ENCODE data around the gene UXS1.
"Not testable (repeated sequence)": the region's sequence is repeated elsewhere in the genome, so short reads cannot be mapped to it uniquely, and the experiment has no call there.

The UXS1 gene

DNA sequence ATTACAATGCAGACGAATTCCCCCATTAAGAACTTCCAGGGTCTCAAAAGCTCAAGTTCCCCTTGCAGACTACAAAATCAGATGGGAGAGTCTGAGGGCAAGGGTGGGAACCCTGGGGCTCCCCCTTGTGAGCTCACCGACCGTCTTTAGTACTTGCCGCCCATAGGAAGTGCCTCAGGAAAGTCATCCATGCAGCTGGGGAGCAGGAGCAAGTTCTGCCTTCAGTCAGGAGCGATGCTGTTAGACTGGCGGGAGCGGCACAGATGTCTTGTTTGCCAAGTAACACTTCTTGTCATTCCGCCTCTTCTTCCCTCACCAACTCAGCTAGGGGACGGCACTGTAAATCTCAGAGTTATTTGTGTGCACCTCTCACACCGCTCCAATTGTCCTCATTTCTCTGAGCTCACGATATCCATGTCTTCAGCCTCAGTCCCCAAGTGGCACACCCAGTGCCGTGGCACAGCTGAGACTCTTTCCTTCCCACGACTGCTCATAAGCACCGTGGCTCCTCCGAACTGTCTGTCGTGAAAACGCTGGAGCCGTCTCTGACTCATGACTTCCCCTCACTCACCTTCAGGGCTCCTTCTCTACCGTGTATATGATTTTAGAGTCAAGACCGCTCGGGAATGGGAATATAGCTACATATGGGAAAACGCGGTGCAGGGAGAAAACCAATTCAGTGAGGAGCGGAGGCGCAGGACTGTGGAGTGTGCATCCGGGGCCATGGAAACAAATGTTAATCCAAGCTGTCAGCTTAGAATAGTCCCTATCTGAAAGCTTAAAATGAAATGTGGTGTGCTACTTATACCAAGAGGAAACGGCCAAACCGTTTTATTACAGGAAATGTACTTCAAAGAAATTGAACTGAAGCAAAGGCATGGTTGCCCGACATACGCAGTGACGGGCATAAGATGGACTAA lies 34.0 kb downstream of the UXS1 start:
- no peak for DNase-seq

DNA sequence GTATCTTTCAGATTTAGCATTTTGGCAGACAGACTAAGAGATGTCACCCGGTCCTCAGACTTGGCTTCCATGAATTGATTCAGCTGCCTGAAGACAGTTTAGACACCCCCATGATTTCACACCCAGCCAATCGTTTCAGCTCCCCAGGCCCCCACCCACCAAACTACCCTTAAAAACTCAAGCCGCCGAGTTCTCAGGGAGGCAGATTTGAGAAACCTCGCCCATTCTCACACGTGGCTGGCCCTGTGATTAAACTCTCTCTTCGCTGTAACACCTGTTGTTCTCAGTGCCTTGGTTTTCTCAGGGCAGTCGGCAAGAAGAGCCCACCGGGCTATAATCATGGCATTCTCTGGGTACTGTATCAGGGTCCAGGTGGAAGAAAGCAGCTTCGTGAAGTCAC lies 35.2 kb downstream of the UXS1 start:
- no peak for DNase-seq

DNA sequence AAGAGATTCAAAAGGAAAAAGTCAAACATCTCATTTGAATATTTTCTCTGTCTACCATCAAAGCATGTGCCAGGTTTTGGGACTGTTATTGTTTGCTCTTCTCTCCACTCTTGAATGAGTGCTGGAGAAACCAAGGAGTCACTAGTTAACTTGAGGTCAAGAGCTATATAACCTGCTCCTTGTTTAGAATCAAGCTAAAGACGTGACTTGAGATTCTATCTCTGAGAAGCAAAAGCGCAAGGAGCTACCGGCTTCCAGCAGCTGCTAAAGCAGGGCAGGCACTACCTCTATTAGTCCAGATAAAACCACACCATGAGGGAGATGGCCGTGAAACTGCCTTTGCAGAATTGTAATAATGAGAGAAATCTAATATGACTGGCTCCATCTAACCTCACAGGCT lies 36.0 kb downstream of the UXS1 start:
- DNase-seq, result no peak

DNA sequence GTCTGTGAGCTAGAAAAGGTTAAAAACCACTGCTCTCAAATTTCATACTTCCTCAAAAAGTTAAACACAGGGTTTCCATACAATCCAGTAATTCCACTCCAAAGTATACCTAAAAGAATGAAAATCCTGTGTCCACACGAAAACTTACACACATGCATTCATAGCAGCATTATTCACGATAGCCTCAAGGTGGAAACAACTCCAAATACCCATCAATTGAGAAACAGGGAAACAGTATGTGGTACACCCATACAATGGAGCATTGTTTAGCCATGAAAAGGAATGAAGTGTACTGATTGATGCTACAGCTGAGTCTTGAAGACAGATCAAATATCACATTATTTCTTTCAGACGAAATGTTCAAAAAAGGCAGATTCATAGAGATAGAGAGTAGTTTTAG lies 36.7 kb downstream of the UXS1 start:
- DNase-seq, result no peak

DNA sequence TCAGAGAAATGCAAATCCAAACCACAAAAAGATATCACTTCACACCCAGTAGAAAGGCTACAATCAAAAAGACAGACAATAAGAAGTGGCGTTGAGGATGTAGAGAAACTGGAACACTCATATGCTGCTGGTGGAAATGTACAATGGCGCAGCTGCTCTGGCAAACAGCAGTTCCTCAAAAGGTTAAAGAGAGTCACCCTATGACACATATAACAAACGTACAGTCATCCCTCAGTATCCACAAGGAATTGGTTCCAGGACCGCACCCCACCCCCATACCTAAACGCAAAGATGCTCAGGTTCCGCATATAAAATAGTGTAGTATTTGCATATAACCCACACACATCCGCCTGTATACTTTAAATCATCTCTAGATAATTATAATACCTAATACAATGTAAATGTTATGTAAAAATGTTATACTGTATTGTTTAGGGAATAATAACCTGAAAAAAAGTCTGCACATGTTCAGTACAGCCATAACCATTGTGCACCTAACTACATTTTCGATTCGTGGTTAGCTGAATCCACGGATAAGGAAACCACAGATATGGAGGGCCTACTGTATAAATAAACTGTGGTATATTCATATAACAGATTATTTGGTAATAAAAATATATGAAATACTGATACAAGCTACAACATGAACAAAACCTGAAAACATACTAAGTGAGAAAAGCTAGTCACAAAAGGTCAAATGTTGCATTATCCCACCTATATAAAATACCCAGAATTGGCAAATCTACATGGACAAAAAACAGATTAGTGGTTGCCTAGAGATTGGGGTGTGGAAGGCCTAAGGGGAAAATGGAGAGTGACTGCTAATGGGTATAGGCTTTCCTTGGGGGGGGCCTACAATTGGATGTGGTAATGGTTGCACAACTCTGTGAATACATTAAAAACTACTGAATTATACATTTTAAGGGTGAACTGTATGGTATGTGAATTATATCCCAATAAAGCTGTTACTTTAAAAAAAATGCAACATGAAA lies 37.5 kb downstream of the UXS1 start:
- DNase-seq, result no peak

DNA sequence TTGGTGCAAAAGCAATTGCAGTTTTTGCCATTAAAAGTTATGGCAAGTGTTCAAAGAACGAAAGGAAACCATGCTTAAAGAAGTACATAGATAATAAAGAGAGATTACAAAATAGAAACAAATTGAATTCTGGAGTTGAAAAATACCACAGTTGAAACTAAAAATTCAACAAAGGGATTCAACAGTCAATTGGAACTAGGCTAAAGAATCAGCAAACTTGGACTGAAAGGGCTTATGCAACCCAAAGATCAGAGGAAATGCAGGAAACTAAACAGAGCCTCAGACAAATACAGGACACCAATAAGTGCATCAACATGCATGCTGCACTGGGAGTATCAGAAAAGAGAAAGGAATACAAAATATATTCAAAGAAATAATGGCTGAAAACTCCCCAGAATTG lies 40.3 kb downstream of the UXS1 start:
- no peak for DNase-seq

DNA sequence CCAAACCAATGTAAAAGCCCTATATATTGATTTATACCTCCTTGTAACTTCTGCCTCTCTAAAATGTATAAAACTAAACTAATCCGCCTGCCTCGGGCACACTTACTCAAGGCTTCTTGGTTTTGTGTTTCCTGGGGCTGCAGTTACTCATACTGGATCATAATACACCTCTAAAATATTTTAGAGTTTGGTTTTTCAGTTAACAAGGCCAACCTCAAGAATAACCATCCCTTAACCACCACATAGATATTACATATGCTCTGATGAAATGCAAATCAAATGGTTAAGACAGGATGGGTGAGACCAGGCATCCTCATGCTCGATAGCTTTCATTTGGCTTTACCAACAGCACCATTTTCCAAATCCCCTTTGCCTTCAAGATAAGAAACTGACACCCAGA lies 46.4 kb downstream of the UXS1 start:
- DNase-seq, result no peak

DNA sequence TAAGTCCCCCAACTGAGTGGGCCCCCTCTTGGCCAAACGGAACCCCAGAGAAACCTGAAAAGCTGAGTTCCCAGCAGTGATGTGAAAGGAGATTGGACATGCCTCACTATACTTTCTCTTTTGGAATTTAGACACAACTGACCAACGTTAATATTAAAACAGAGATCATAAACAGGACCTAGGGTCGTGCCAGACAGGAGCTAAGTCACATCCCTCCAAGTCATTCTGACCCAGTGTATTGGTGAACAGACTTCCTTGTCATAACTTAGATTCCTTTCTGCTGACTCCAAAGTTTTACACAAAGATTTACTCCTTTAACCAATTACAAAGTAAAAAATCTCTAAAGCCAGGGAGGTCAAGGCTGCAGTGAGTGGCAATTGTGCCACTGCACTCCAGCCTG lies 46.9 kb downstream of the UXS1 start:
- DNase-seq, result no peak

DNA sequence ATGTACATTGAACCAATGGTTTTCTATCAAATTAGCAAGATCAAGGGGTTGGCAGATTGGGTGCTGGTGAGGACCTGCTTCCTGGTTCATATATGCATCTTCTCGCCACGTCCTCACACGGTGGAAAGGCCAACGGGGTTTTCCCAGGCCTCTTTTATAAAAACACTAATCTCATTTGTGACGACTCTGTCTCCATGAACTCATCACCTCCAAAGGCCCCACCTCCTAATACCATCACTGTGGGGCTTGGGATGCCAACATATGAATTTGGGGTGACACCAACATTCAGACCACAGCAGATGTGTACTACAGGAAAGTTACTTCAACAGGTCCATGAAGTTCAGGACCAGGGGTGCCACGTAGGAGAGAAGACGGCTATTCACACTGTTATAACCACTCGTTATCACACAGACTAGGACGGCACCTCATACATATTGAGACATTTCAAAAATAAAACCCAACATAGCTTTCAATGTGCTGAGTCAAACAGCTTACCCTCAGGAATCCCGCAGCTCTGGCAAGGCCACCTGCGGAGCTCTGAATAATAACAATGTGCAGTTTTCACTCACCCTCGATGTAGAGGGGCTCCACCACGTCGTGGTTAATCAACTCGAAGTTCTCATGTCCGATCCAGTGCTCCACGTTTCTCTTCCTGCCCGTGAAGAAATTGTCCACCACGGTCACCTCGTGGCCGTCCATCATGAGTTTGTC lies 49.3 kb downstream of the UXS1 start:
- DNase-seq, result no peak

DNA sequence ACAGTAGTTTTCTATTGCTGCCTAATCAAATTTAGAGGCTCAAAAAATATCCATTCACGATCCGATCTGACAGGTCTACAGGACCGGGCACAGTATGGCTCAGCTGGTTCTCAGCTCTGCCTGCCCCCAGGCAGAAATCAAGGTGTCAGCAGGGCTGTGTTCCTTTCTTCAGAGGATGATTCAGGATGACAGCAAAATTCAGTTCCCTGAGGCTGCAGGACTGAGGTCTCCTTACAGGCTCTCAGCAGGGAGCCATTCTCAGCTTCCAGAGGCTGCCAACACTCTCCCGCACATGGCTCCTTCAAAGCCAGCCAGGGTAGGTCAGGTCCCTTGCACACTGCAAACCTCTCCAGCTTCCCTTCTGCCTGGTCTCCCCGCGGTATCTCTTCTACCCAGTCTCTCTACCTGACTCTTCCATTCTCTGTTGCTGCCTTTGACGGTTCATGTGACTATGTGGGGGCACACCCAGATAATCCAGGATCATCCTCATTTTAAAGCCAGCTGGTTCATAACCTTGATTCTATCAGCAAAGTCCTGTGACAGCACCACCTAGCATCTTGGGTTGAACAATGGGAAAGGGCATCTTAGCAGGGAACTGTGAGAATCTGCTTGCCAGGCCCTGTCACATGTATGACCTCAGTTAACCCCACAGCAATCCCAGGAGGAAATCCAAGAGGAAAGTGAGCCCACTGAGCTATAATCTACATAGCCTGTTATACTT lies 50.4 kb downstream of the UXS1 start:
- no peak for DNase-seq

DNA sequence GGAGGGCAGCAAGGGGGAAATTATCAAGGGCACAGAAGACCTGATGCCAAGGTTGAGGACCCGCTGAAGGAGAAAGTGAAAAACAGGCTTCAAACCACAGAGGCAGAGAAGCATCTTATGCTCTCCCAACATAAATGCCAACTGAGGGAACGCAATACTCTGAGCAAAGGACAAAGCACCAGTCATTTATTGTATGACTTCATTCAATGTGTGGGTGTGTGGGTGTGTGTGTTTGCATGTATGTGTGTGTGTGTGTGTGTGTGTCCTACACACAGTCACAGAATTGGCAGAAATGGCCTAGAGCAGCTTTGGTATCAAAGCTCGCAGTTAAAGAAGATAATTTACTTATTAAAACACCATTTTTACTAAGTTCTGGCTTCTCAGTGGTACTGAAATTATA lies 51.4 kb downstream of the UXS1 start:
- no peak for DNase-seq

DNA sequence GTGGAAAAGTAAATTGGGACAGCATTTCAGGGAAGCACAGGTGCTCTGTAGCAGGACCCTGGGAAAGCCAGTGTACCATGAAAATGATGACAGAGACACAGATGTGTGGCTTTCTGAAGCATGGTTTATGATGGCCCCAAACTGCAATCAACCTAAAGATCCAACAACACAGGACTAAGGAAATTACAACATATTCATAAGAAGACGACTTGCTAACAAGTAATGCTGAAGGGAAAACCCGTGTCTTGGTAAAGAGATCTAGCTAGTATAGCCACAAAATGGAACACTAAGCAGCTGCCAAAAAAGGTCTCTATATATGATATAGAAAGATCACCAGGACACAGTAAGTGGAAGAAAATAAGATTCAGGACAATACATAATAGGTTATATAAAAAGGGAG lies 53.2 kb downstream of the UXS1 start:
- DNase-seq, result no peak

DNA sequence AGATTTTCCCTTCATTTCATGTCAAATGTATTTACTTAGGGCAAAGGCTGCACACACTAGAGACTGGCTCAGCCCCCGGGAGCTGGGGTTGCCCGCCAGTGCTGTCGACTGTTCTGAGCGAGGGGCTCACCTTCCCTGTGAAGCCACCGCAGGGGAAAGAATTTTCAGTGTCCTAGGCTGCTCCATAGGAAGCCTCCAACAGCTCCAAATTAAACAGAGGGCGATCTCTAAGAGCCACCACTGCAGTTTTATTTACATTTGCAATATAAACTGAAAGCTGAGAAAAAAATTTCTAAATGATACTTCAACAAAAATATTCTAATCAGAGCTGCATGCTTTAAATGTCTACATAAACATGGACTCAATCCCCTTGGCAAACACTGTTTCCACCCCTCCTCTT lies 54.0 kb downstream of the UXS1 start:
- DNase-seq, result no peak

DNA sequence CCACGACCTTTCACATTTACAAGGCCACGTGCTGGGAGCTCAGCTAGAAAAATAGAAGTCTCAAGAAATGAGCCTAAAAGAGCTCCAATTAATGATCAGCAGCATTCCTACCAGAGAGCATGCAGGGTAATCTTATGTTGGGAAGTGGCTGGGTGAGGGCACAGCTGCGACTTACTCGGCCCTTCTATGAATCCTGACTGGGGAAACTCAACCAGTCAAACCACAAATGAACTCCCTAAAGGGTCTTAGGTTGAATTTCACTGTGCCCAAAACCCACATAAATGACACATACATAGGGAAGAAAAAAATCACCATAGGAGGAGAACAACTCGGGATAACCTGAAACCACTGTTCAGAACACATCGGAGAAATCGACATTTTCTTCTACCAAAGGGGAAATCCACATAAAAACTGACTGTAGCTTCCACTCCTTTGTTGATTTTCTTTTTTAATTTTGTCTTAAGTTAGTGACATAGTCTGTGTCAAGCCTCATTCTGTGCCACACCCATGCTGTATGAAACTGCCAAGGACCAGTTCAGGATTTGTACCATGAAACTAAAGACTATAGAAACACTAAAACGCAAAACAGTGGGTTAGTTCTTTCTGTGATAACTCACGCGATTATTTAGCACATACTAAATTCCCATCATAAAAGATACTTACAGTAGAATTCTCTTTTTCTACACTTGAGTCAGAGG lies 54.7 kb downstream of the UXS1 start:
- DNase-seq, result no peak

DNA sequence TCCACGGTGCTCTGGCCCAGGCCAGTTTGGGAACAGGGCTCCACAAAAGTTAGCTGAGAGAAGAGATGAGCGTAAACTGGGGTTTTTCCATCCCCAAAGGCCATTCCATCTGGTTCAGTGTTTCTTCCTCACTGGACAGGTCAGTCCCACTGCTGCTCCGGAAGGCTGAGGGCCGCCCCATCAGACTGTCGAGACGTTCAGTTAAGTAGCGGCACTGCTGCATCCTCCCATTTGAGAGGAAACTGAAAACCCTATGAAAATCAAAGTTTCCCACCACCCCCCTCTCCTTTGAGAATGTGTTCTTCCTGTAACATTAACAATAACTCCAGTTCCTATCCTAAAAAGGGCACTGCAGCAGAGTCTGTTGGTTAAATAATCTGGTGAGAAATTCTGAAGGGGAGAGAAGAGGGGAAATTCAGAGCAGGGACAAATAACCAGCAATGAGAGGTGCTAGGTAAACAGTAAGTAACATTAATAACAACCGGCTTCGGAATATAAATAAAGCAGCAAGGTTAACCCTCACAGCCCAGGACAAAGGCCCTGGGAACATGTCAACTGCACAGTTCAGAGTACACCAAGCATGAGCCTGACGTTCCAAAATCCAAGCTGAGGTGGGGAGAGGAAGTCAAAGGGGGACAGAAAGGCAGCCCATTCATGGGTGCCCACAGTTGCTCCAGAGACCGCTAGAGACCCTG lies 55.4 kb downstream of the UXS1 start:
- DNase-seq, result no peak

DNA sequence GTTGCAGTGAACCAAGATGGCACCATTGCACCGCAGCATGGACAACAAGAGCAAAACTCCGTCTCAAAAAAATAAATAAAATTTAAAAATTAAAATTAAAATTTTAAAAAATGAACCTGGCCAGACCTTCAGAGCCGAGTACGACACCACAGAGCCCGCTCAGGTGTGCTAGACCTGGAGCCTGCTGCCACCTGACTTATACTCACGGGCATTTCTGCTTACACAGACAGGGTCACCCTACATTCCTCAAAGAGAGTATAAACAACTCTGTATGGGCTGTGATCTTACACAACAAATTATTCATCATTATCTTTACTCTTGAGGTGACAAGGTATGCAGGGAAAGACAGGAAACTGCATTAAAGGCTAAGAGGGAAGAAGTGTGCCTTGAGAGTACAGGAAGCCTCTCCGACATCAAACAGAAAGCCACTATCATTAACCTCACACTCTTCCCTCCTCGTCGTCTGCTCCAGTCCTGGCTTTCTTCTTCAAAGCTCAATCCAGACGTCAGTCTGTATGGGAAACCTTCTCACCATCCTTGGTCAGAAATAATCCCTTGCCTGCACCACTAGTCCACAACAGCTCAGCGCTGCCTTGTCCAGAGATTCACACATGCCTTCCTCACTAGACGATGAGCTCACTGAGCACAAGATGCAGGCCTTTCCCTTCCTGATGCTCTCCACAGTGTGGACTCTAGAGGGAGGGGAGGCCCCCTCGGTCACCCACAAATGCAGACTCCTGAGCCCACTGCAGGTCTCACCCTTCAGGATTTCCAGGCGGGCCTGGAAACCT lies 56.2 kb downstream of the UXS1 start:
- DNase-seq, result no peak

DNA sequence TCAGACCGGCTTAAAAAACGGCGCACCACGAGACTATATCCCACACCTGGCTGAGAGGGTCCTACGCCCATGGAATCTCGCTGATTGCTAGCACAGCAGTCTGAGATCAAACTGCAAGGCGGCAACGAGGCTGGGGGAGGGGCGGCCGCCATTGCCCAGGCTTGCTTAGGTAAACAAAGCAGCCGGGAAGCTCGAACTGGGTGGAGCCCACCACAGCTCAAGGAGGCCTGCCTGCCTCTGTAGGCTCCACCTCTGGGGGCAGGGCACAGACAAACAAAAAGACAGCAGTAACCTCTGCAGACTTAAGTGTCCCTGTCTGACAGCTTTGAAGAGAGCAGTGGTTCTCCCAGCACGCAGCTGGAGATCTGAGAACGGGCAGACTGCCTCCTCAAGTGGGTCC lies 62.9 kb downstream of the UXS1 start:
- DNase-seq, result not testable (repeated sequence)

DNA sequence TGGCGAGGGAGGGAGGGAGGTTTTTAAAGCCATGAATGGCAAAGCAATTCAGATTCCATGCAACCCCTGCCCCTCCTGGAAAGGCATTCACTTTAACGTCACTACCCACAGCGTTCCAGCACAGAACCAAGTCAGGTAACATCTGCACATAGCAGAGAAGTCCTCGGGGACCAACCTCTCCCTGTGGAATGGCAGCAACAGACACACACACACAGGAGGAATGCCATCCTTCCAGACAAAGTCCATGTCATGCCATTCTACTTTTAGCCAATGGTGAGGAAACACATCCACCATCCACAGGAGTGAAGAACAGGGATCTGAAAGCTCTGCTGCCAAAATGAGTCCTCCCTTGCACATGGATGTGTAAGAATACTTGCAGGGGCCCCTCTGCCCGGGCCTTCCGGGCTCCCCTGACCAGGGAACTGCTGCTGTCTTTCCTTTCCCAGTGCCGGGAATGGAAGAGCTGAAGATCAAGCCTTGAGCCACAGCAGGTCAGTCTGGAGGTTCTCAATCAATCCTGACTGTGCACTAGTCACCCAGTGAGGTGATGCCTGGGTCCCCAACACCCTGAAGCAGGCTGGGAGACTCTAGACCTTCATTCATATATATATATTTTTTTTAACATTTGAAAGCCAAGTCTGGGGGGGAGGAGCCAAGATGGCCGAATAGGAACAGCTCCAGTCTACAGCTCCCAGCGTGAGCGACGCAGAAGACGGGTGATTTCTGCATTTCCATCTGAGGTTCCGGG lies 63.7 kb downstream of the UXS1 start:
- no peak for DNase-seq

DNA sequence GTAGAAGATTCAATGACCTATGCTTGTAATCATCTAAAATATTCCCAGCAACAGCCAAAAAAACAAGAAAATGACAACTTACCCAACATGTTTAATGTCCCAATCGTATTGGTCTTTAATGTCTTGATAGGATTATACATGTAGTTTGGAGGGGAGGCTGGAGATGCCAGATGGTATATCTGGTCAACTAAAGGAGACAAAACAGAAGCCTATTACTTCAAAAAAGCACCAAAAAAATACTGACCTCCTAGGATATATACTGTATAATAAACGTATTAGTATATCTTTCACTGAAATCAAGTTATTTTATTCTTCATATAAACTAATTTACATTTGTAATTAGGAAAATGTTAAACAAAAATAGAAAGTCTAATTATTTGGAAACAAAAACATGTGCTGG lies 64.5 kb downstream of the UXS1 start:
- no peak for DNase-seq

DNA sequence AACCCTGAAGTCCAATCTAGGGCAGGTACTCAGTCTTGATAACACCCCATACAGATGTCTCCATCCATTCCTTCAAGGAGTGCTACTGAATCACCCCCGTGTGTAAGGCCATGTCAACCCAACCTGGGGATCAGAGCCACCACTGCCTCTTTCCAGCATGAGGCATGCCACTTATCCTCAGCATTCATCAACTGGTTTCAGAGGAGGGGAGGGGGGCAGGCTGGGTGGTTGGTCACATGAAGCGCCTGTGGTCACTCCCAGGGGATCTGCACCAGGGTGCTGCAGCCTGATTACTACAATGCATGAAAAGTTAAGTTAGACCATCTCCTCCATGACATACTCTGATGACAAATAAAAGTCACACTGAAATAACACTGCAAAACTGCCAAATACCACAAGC lies 65.0 kb downstream of the UXS1 start:
- no peak for DNase-seq

Data from NCI-H1436 treated with DMSO at 0.1 percent for 48 hours (cell line).